ENCODE results near the gene CCDC60.

DNA sequence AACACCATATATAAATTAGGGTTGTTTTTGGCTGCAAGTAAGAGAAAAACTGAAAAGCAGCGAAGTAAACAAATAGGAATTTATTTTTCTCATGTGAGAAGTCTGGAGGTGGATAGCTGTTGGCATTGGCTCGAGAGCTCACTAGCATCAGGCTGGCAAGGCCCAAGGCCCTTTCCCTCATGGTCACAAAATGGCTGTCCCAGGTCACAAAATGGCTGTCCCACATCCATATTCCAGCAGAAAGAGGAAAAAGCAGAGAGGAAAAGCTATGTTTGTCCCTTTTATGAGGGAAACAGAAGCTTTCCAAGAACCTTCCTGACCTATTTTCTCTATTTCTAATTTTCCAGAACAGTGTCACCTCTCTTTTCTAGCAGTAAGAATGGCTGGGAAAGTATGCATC, 7.5 kb downstream of the CCDC60 start:
- TF ChIP-seq, protein P1, sequence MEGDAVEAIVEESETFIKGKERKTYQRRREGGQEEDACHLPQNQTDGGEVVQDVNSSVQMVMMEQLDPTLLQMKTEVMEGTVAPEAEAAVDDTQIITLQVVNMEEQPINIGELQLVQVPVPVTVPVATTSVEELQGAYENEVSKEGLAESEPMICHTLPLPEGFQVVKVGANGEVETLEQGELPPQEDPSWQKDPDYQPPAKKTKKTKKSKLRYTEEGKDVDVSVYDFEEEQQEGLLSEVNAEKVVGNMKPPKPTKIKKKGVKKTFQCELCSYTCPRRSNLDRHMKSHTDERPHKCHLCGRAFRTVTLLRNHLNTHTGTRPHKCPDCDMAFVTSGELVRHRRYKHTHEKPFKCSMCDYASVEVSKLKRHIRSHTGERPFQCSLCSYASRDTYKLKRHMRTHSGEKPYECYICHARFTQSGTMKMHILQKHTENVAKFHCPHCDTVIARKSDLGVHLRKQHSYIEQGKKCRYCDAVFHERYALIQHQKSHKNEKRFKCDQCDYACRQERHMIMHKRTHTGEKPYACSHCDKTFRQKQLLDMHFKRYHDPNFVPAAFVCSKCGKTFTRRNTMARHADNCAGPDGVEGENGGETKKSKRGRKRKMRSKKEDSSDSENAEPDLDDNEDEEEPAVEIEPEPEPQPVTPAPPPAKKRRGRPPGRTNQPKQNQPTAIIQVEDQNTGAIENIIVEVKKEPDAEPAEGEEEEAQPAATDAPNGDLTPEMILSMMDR (IDR thresholded peaks at IDR 0.05): no peak
- TF ChIP-seq POLR2A (IDR thresholded peaks at IDR 0.05): no peak

All from adrenal gland (tissue), 5 donors.